HFFc6 (cell line): ENCODE results near the gene SLC25A25. TPM values are rescaled to one million over a fixed set of nuclear protein-coding genes. Genes with fewer than 3 reads are reported as not detected.
A peak's percentile ranks its signal among the peaks of the same experiment; 100 is the strongest.

Source experiments
- DNase-seq: peaks from one replicate; pipeline ENCODE4 v3.0.0-alpha.2; 2018
- H3K27ac Mint-ChIP-seq: 2 replicates; pipeline ENCODE4 v1.8.0; 2020; ENCODE audit warnings: mild to moderate bottlenecking, mixed read lengths
- H3K27me3 Mint-ChIP-seq: 2 replicates; pipeline ENCODE4 v1.8.0; 2021; ENCODE audit warnings: mild to moderate bottlenecking, moderate library complexity, mixed read lengths; ENCODE audit not compliant: insufficient read depth
- H3K36me3 Mint-ChIP-seq: 2 replicates; pipeline ENCODE4 v1.8.0; 2021; ENCODE audit warnings: low read depth, mixed read lengths
- H3K4me1 Mint-ChIP-seq: 2 replicates; pipeline ENCODE4 v1.8.0; 2020; ENCODE audit warnings: low read depth, mixed read lengths
- H3K4me3 Mint-ChIP-seq: 2 replicates; pipeline ENCODE4 v1.8.0; 2020; ENCODE audit warnings: mild to moderate bottlenecking, moderate library complexity, mixed read lengths
- H3K9me3 Mint-ChIP-seq: 2 replicates; pipeline ENCODE4 v1.8.0; 2020; ENCODE audit warnings: mild to moderate bottlenecking, mixed read lengths
- CTCF ChIP-seq: fragments of 200-600 bp; sonication (generic); IDR thresholded peaks from 2 replicates; pipeline ENCODE4 v1.5.0; 2021; ENCODE audit warnings: antibody characterized with exemption, mild to moderate bottlenecking
- total RNA-seq, 6 experiments: library from RNA; stranded (reverse); fragmentation: NEBNext Ultra II Directional; extraction: Animal tissue kit (Norgen Biotek cat#: 25700); gene quantifications; 2 replicates in 1 of 6; 3 replicates in 5 of 6; pipeline ENCODE4 v1.2.3, GENCODE V29; 2021

The SLC25A25 gene
- total RNA-seq, 6 experiments from 2014 or later: 16.5 to 20.7 (median 18.4) TPM

GRCh38 chr9:128089299-128089698 is 21.3 kb downstream of the SLC25A25 start:
- no peaks in the 10 kb centered on the region for H3K9me3 Mint-ChIP-seq
- peaks cover 53% of the 10 kb centered on the region for H3K4me1 Mint-ChIP-seq
- H3K36me3 Mint-ChIP-seq: no peaks in the 10 kb centered on the region; the same call in 1 of the 2 replicates
- DNase-seq: no peak
- H3K4me3 Mint-ChIP-seq: no peak overlapping the region
- no peaks in the 10 kb centered on the region; the same call in 1 of the 2 replicates for H3K27me3 Mint-ChIP-seq
- H3K27ac Mint-ChIP-seq: peak overlapping the region; percentile 72
- no peak for TF ChIP-seq CTCF

- Mint-ChIP-seq H3K4me3 (peak overlapping the region; percentile 89), H3K27me3 (no peaks in the 10 kb centered on the region; the same call in 1 of the 2 replicates), H3K36me3 (no peaks in the 10 kb centered on the region; the same call in 1 of the 2 replicates), H3K27ac (peak overlapping the region; percentile 100), H3K4me1 (peaks cover 57% of the 10 kb centered on the region), H3K9me3 (no peaks in the 10 kb centered on the region)
- peak; percentile 93 for DNase-seq
- TF ChIP-seq CTCF: no peak
Measured at GRCh38 chr9:128091144-128091543, 23.1 kb downstream of the SLC25A25 start.

GRCh38 chr9:128091571-128091970 is 23.5 kb downstream of the SLC25A25 start:
- no peak for TF ChIP-seq CTCF
- no peak for DNase-seq
- Mint-ChIP-seq H3K9me3 (no peaks in the 10 kb centered on the region), H3K27me3 (no peaks in the 10 kb centered on the region; the same call in 1 of the 2 replicates), H3K36me3 (no peaks in the 10 kb centered on the region; the same call in 1 of the 2 replicates), H3K27ac (peak overlapping the region; percentile 100), H3K4me3 (peak overlapping the region; percentile 89), H3K4me1 (peaks cover 59% of the 10 kb centered on the region)

GRCh38 chr9:128092199-128092977 is 24.4 kb downstream of the SLC25A25 start:
- Mint-ChIP-seq H3K27me3 (no peaks in the 10 kb centered on the region; the same call in 1 of the 2 replicates), H3K9me3 (no peaks in the 10 kb centered on the region), H3K27ac (peak overlapping the region; percentile 100), H3K4me3 (peak overlapping the region; percentile 89), H3K36me3 (no peaks in the 10 kb centered on the region; the same call in 1 of the 2 replicates), H3K4me1 (peaks cover 66% of the 10 kb centered on the region)
- TF ChIP-seq CTCF: no peak
- no peak for DNase-seq

GRCh38 chr9:128093011-128093410 is 25.0 kb downstream of the SLC25A25 start:
- peaks cover 72% of the 10 kb centered on the region for H3K4me1 Mint-ChIP-seq
- no peaks in the 10 kb centered on the region; the same call in 1 of the 2 replicates for H3K36me3 Mint-ChIP-seq
- DNase-seq: no peak
- H3K27ac Mint-ChIP-seq: peak overlapping the region; percentile 100
- no peak for TF ChIP-seq CTCF
- H3K4me3 Mint-ChIP-seq: peak overlapping the region; percentile 89
- H3K27me3 Mint-ChIP-seq: no peaks in the 10 kb centered on the region; the same call in 1 of the 2 replicates
- no peaks in the 10 kb centered on the region for H3K9me3 Mint-ChIP-seq
